GM19438 (cell line): ENCODE measurements around the gene TMEM17.

ENCODE experiments used
- ATAC-seq: cut with Tn5 transposase; IDR thresholded peaks from one replicate; pipeline ENCODE4 v1.9.1; 2021; ENCODE audit warnings: low read depth; ENCODE audit not compliant: unreplicated experiment

TMEM17 gene

DNA sequence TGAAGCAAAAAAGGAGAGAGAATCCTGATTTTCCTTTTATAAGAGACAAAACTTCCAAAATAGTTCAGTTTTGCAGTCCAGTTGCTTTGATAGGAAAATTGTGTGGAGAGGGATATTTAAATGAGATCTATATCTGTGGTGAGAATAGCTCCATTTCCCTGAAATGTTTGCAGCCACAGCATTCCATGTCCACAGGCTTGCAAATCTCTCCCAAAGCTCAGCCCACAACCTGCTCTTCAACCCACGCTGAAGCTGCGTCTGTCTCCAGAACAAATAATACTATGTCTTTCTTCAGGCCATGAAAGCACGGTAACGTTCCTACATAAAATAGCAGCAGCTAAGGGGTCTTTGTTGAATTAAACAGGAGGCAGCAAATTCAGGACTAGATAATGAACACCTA lies 31.8 kb downstream of the TMEM17 start:
- ATAC-seq: no peak

- no peak for ATAC-seq
Observed at GRCh38 chr2:62473246-62473827, 32.7 kb downstream of the TMEM17 start.

- no peak for ATAC-seq
Observed at GRCh38 chr2:62472312-62472711, 33.7 kb downstream of the TMEM17 start.

- ATAC-seq: no peak
Observed at GRCh38 chr2:62471816-62472215, 34.2 kb downstream of the TMEM17 start.

DNA sequence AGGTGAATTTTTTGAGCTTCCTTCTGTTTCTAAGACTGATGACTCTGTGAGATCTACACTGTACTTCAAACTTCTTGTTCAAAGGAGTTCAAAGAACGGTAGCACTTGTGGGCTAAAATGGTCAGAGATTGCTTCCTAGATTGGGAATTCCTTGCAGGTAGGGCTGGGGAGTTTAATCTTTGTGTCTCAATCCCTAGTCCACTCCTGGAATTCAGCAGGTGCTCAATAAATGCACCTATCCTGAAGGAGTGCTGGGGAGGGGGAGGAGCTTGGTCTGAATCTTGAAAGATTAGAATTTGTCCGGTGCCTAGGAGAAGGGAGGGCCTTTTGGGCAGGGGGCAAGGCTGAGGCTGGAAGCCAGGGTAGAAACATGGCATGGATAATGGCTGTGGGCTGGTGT lies 34.6 kb downstream of the TMEM17 start:
- no peak for ATAC-seq

DNA sequence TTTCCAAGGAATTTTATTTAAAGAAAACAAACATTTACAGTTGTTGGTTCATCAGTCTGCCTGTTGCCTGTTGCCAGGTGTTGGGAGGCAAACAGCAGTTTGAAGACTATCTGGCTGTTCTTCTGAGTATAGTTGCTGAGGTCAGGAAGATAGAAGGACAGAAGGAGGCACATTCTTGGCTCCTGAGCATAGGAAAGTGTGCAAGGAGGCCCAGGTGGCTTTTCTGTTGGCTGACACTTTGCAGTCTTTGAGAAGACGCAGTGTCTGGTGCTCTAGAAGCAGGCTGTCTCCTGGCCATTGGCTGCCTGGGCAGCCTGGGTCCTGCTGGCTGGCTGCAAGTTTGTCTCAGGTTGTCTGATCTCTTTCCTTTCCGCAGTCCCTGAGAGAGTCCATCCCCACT lies 36.4 kb downstream of the TMEM17 start:
- ATAC-seq: no peak

- ATAC-seq: no peak
Observed at GRCh38 chr2:62469114-62469513, 36.9 kb downstream of the TMEM17 start.

DNA sequence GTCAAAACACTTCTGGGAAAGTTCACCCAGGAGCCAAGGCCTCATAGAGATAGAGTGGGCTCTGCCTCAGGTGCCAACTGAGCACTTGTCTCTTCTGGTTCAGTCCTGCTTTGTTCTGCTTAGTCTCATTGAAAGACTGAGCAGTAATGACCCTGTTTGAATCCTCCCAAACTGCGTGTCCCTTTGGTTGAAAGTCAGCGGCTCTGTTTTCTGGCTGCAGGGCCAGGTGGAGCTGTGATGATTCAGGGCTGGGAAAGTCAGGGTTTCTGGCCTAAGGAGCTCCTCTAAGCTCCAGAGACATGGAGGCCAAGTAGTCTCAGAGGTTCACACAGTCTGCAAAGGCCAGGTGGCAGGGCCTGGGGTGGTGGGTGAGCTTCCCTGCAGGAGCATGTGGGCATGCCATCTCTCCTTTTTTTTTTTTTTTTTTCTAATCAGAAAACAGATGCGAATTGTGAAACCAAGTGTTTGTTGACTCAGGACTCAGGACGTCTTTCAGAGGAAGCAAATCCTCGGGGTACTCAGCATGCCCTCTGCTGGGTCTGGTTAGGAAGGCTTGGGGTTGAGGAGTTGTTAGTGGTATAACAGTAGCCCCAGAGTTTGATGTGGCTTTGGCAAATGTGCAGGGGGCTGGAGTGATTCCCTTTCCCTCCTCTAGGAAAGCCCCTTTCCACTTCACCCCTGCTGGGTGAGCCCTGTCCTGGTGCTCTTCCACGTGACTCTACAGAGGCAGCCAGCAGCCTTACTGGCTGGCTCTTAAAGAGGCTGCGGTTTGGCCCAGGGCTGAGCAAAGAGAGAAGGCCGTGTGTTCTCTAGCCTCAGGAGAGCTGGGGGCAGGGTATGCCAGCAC lies 38.3 kb downstream of the TMEM17 start:
- ATAC-seq: no peak

- ATAC-seq: no peak
Observed at GRCh38 chr2:62467100-62467474, 38.9 kb downstream of the TMEM17 start.

GRCh38 chr2:62466503-62466854 lies 39.5 kb downstream of the TMEM17 start:
- no peak for ATAC-seq

DNA sequence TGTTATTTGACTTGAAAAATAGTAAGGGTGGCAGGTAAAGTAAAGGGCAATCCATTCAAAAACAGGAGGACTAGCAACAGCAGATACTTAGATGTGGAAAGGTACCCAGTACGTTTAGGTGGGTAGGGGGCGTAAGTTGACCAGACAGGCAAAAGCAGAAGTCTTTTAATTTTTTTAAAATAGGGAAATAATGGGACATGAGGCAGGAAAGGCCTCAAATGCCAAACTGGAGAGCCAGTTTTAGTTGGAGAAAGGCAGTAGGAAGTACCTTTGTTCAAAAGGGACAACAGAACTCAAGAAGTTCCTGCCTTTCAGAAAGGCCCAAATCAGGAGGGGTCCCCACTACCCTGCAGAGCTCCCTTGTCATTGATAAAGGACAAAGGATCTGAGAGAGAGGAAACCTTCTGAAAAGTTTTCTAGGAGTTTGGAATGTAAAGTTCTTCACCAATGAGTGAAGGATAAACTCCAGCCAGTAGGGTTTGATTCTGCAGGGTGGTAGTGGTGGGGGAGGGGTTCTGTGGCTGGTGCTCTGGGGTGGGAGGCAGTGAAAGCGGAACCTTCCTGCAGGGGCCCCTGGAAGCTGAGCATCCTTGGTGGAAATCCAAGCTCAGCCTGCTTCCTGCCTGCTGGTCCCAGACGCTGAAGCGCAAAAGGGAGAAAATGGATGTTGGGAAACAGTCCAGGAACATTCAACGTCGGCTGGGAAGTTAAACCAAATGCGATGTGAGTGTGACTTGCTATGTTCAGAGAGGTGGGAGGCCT lies 40.1 kb downstream of the TMEM17 start:
- no peak for ATAC-seq

GRCh38 chr2:62465039-62465740 lies 40.8 kb downstream of the TMEM17 start:
- no peak for ATAC-seq

GRCh38 chr2:62464221-62465007 lies 41.6 kb downstream of the TMEM17 start:
- no peak for ATAC-seq

GRCh38 chr2:62462211-62462610 lies 43.8 kb downstream of the TMEM17 start:
- ATAC-seq: no peak

DNA sequence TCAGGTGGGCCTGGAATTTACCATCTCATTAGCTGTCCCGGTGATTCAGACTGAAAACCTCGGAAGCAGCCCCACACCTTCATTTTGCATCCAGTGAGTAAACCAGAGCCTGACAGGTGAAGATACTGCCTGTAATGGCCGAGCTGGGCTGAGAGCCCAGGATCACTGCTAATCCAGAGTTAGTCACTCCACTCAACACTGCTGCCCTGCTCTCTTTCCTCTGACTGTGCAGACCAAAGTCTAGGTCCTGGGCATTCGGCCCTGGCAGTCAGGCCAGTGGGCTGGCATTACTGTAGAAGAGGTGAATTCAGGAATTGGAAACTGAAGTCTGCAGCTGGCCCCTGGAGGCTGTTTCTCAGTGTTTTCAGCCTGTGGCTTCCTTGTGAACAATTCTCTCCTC lies 44.3 kb downstream of the TMEM17 start:
- ATAC-seq: no peak

DNA sequence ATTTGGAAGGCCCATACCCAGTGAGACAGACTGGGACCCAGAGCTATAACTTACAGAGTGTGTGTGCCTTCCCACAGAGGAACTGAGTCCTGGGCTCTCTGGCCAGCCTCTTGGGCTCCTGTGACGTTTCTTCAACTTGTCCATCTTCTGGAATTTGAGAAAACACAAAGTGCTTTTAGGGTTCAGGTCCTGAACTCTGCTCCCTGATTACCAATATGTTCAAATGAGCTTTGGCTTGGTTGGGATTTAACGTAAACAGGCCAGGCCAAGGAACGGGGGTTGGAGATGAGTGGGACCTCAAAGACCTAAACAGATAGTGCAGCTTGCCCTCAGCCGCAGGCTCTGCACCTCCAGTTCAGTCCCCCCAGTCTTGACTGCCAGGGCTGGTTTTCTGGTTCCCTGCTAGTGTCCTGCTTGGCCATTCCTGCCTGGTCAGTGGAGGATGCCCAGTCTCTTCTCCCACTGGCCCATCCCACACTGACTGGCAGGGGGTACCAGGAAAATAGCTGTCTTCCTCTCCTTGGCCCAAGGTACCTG lies 44.9 kb downstream of the TMEM17 start:
- ATAC-seq: no peak

- ATAC-seq: no peak
Observed at GRCh38 chr2:62460175-62460574, 45.8 kb downstream of the TMEM17 start.

- ATAC-seq: no peak
Observed at GRCh38 chr2:62459672-62460071, 46.3 kb downstream of the TMEM17 start.

DNA sequence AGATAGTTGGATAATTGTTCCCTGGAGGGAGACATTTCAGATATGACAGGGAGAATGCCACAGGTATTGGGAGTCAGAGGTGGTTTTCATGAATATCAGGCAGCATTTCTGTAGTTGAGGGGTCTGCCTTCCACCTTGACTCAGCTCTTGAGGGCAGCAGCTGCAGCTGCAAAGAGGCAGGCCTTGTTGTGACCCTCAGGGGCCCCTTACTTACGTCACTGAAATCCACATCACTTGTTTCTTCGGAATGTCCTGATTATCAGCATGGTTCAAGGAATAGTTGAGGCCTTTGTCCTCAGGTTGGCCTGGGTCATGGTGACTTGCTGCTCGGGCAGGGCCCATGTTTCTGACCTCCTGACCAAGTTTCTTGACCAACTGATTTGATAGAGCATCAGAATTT lies 46.9 kb downstream of the TMEM17 start:
- no peak for ATAC-seq

DNA sequence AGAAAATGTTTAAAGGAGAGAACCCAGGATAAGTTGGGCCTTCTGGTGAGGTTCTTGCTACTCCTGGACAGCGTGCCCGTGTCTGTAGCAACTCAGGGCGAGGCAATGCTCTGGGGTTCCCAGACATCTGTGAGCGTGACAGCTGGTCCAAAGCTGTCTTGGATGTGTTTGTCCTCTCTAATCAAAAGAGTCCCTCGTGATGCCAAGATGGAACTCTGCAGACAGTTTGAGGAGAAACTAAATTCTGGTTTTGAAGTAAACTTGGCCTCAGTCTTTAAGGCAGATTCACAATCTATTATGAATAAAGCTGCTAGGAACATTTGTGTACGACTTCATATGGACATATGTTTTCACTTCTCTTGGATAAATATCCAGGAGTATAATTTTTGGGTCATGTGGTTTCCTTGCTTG lies 47.3 kb downstream of the TMEM17 start:
- no peak for ATAC-seq
